Measurements from ENCODE around the gene CEP135. TPM values are rescaled to one million over a fixed set of nuclear protein-coding genes. Genes with fewer than 3 reads are reported as not detected.

Gene CEP135
- total RNA-seq, 1 experiment from 2014 or later: 13.9 TPM

- no peaks in the 10 kb centered on the region for H3K4me1 Mint-ChIP-seq
- DNase-seq: no peak
Observed at GRCh38 chr4:55906323-55906722, 42.4 kb upstream of the CEP135 start.

More at GRCh38 chr4:55906323-55906722, 42.4 kb upstream of the CEP135 start:
- Histone ChIP-seq H3K4me1 (ENCODE audit: insufficient read depth, low read length) (no peaks in the 10 kb centered on the region), H2BK120ac (ENCODE audit: low read depth, low read length, poor library complexity, severe bottlenecking) (no peak overlapping the region), H4K20me1 (ENCODE audit: control insufficient read depth, insufficient read depth, insufficient read length) (no peaks in the 10 kb centered on the region), H4K5ac (ENCODE audit: insufficient read length, low read depth, low read length) (no peak overlapping the region), H3K23me2 (ENCODE audit: insufficient read length, low read depth, low read length, poor library complexity, severe bottlenecking) (no peaks in the 10 kb centered on the region), H3K9ac (ENCODE audit: extremely low read depth, insufficient read length, low read length) (no peak overlapping the region), H4K91ac (ENCODE audit: insufficient read length, low read depth, low read length) (no peak overlapping the region), H2BK12ac (ENCODE audit: insufficient read length, low read depth, low read length) (no peak overlapping the region), H2AFZ (ENCODE audit: low read length) (no peak overlapping the region), H4K8ac (replicated peaks; ENCODE audit: insufficient read length, low read depth, low read length) (no peak overlapping the region), H2BK20ac (ENCODE audit: low read depth, low read length, poor library complexity, severe bottlenecking) (no peak overlapping the region), H3K27ac (ENCODE audit: insufficient read length, low read depth, low read length) (no peak overlapping the region), H3K4me2 (ENCODE audit: insufficient read depth, insufficient read length, low read length) (no peak overlapping the region), H2BK5ac (ENCODE audit: insufficient read length, low read length) (no peak overlapping the region), H3K79me1 (ENCODE audit: insufficient read depth, low read depth, low read length, poor library complexity, severe bottlenecking) (no peaks in the 10 kb centered on the region), H3K18ac (ENCODE audit: insufficient read length, low read depth, low read length) (no peak overlapping the region), H3T11ph (ENCODE audit: low read length) (no peak overlapping the region), H3K23ac (ENCODE audit: insufficient read length, low read depth, low read length) (no peak overlapping the region), H3K14ac (ENCODE audit: insufficient read depth, low read length) (no peak overlapping the region), H3K4ac (ENCODE audit: low read depth, low read length) (no peak overlapping the region), H3K79me2 (ENCODE audit: insufficient read depth, low read length) (no peaks in the 10 kb centered on the region), H3K56ac (ENCODE audit: insufficient read length, low read depth, low read length) (no peak overlapping the region), H2AK5ac (ENCODE audit: insufficient read length, low read length) (no peak overlapping the region), H3K9me3 (ENCODE audit: control insufficient read depth, low read depth, low read length) (no peaks in the 10 kb centered on the region), H3K27me3 (ENCODE audit: insufficient read depth, low read length) (no peaks in the 10 kb centered on the region), H2BK15ac (ENCODE audit: low read depth, low read length) (no peak overlapping the region)
- Mint-ChIP-seq H3K27me3 (ENCODE audit: low read depth) (no peaks in the 10 kb centered on the region), H3K36me3 (ENCODE audit: insufficient read depth in 1 of 3, low read depth in 3 of 3) (peaks cover 0 to 5% (median 0%) of the 10 kb centered on the region in 3 experiments; a peak in 3 of 7 replicates), H3K4me3 (no peak overlapping the region), H3K9me3 (no peaks in the 10 kb centered on the region), H3K27ac (no peak overlapping the region)
- whole genome bisulfite sequencing (ENCODE audit: extremely low coverage, insufficient read length, low lambda C conversion rate): no CpG with 5 or more reads among the region's 6 CpGs
- TF ChIP-seq, protein P1, sequence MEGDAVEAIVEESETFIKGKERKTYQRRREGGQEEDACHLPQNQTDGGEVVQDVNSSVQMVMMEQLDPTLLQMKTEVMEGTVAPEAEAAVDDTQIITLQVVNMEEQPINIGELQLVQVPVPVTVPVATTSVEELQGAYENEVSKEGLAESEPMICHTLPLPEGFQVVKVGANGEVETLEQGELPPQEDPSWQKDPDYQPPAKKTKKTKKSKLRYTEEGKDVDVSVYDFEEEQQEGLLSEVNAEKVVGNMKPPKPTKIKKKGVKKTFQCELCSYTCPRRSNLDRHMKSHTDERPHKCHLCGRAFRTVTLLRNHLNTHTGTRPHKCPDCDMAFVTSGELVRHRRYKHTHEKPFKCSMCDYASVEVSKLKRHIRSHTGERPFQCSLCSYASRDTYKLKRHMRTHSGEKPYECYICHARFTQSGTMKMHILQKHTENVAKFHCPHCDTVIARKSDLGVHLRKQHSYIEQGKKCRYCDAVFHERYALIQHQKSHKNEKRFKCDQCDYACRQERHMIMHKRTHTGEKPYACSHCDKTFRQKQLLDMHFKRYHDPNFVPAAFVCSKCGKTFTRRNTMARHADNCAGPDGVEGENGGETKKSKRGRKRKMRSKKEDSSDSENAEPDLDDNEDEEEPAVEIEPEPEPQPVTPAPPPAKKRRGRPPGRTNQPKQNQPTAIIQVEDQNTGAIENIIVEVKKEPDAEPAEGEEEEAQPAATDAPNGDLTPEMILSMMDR (conservative IDR thresholded peaks at IDR 0.05): no peak

Data from H9 (cell line).